CD4-positive, alpha-beta T cell treated with Interleukin-10 for 1 hour (primary cell): ENCODE results near the gene CAMTA1.
A peak's percentile ranks its signal among the peaks of the same experiment; 100 is the strongest.

Source experiments
- DNase-seq: peaks from one replicate; pipeline ENCODE4 v3.0.0-alpha.2; 2020

Gene CAMTA1

GRCh38 chr1:6880951-6881690 lies 95.9 kb downstream of the CAMTA1 start:
- DNase-seq, result no peak

- DNase-seq, result no peak
Observed at GRCh38 chr1:6882414-6882813, 97.2 kb downstream of the CAMTA1 start.

- no peak for DNase-seq
Observed at GRCh38 chr1:6884652-6885153, 99.4 kb downstream of the CAMTA1 start.

DNA sequence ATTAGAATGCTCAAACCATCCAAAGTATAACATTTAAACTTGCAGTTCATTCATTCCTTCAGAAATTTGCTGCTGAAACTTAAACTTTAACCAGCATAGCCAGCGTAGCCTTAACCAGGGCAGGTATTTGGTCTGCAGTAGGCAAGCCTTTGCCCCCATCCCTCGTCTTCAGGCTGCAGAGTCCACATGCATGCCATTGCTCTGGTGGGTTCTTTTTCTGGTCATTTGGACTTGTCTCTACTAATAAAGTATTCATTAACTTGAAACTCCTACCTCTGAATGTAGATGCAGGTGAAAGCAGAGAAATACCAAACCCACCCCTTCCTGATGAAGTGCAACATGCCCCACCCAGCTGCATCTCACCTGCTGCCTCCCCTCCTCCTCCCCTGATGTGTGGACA lies 100.2 kb downstream of the CAMTA1 start:
- DNase-seq, result no peak

GRCh38 chr1:6886523-6886922 lies 101.3 kb downstream of the CAMTA1 start:
- DNase-seq, result no peak

DNA sequence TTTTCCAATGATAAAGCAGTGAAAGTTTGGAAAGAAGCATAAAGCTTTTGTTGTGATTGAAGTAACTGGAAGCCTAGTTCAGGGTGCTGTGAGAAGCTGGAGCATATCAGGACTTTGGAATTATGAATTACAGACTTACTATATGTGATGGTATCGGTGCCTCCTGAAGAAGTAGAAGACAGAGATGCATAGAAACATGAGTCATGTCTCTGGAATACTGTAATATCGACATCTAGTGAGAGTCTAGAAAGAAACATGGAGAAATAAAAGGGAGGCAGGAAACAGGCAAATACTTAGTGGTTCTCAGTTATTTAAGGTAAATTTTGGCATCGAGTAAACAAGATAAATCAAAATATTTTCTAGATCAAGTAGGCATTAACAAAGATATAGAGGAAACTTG lies 103.0 kb downstream of the CAMTA1 start:
- DNase-seq, result no peak

DNA sequence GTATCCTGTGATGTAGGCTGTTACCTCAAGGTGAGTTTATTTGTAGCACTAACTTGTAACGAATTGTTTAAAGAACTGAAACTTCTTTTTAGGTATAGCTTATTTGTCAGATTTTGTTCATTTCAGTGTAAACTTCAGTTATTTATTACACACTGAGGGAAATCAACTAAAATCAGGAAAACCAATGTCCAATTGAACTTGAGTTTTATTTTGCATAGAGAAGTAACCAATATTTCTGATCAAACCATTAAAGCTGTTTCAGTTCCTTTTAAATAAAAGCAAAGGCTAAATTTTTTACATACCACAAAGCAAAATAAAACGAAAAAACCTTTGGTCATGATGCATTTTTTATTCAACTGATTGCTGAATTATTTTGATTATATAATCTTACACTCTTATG lies 103.6 kb downstream of the CAMTA1 start:
- no peak for DNase-seq

- DNase-seq, result peak; percentile 34
Observed at GRCh38 chr1:6889875-6890480, 104.7 kb downstream of the CAMTA1 start.

- DNase-seq, result no peak
Observed at GRCh38 chr1:6890686-6891085, 105.4 kb downstream of the CAMTA1 start.

DNA sequence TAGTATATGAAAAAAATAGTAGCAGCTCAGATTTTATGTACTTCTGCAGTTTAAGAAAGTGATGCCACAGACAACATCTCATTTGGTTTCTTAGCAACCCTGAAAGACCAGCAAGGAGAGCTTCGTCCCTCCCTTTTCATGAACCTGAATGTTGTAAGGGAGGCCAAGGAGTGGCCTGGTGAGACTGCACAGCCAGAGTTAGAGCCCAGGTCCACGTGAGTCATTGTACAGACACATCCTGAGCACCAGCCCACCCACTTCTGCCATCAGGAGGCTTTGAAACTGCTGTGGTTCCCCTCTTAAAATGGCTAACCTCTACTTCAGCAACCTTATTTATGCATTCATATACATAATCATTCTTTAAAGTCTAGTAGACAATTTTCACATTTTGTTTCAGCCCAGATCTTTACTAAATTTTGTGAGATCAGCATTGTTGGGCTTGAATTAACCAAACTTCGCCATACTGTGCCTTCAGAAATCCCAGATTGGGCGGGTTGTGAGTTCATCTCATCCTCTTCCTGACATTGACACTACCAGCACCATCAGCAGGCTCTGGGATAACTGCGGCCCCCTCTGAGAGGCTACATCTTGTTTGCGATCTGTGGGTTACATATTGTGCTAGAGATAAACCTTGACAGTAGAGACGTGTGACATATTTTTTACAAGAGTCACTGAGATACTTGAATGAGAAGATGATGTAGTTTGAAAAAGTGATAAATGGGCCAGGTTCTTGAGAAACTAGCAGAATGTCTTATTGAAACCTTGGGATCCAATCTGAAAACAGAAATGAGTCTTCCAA lies 106.7 kb downstream of the CAMTA1 start:
- no peak for DNase-seq

- no peak for DNase-seq
Observed at GRCh38 chr1:6893388-6893787, 108.1 kb downstream of the CAMTA1 start.

DNA sequence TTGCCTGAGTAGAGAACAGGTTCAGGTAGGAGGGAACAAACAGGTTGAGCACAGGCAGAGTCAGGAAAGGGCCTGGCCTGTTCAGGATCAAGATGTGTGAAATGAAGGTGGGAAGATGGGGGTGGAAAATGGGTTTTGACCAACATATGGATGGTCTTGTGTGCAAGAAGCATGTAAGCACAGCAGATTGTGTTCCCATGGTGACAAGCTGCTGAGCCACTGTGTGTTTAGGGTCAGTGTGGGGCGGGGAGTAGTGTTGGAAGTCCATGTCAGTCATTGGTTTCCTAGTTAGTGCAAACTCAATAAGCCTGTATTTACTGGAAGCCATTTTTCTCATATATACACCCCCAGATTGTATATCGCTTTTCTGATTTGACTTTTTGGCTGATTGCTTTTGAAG lies 111.9 kb downstream of the CAMTA1 start:
- no peak for DNase-seq

- DNase-seq, result no peak
Observed at GRCh38 chr1:6898974-6899539, 113.8 kb downstream of the CAMTA1 start.

GRCh38 chr1:6899621-6900020 lies 114.4 kb downstream of the CAMTA1 start:
- no peak for DNase-seq

GRCh38 chr1:6902153-6902552 lies 116.9 kb downstream of the CAMTA1 start:
- DNase-seq, result no peak

- DNase-seq, result no peak
Observed at GRCh38 chr1:6904476-6905170, 119.4 kb downstream of the CAMTA1 start.

DNA sequence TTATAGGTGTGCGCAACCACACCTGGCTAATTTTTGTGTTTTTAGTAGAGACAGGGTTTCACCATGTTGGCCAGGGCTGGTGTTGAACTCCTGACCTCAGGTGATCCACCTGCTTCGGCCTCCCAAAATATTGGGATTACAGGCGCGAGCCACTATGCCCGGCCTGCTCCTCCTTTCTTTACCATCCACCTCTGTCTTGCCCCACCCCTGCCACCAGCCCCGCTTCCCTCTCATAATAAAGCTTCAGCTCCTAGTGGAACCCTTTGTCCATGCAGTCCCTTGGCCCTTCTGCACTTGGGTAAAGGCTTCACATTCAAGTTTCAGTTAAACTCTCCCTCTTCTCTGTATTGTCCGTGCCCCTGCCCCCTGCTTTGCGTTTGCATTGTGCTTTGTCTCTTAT lies 120.1 kb downstream of the CAMTA1 start:
- DNase-seq, result no peak

DNA sequence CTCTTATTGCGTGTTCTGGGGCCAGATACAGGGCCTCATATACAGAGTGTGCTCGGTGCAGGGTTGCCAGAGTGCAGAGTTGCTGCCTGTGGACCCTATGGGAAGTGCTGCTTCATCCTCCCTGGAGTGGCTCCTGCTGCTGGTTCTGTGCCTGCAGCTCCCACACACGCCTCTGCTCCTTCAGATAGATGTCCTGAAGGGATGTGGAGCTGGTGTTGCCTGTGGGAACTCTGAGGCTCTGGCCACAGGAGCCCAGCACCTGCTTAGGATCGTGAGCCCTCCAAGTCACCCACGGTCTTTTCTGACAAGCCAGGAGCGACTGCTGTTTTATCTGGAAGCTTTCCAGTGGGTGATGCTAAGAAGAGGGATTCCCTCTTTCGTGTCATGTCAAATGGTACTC lies 120.5 kb downstream of the CAMTA1 start:
- DNase-seq, result no peak

DNA sequence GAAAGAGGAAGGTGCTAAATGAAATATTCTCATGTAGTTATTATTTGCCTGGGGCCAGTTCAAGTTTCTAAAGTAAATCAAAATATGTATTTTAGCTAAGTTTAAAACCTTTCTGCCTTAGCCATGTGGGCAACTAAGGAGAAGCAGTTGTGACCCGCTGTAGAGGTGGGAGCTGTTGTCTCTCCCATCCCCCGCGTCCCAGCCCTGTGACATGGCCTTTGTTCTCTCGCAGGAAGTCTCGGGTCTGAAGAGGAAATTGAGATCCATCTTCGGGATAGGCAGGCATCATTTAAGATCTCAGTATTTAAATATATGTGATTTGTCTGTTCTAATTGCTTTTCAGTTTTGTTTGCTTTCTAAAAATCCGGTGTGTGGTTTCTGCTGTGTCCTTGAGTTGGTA lies 121.5 kb downstream of the CAMTA1 start:
- no peak for DNase-seq

GRCh38 chr1:6907201-6907600 lies 121.9 kb downstream of the CAMTA1 start:
- no peak for DNase-seq

DNA sequence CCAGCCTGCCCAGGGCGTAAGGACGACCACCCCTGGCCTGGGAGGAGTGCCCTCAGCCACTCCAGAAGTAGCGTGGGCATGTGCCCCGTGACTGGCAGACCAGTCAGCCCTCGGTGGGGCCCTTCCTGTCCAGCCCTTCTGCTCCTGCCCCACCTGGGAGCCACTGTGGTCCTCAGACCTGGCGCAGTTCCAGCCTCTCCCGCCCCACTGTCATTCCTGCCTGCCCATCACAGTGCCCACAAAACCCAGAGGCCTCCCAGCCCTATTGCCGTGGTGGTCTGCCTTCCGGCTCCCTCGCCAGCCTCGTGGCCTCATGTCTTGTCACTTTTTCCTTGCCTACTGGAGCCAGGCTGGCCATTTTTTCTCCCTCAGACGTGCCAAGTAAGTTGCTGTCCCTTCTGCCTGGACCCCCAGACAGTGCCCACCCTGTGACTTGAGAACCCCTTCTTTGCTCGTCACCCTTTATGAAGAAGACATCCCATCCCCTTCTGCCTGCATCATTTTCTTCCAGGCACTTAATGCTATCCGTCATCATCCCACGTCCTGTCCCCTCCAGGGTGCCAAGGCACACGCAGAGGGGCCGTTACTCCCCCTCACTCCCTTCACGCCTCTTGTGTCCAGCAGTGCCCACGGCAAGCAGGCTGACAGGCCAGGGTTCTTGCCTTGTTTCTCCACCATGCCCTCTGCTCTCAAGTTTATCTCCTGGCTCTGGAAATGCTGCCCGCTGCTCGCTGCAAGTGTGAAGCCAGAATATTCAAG lies 122.6 kb downstream of the CAMTA1 start:
- DNase-seq, result no peak

DNA sequence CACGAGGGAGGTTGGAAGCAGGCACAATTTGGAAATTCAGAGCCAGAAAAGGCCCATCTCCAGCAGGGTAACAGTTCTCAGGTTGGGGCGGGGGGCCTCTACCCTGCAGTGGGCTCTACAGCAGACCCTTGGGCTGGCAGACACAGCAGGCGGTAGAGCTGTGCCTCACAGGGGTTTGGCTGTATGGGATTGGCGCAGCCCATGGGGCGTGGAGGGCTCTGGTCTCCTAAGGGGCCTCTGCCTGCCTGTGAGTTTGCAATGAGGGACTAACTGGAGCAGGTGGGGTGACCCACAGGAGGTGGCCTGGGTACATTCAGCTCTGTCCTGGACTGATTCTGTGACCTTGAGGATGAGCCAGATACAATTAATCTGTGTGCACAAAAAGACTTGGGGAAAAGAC lies 124.1 kb downstream of the CAMTA1 start:
- DNase-seq, result no peak
